HG03135 (cell line): Measurements from ENCODE around the gene SLC12A8.

Source experiments
- ATAC-seq: cut with Tn5 transposase; IDR thresholded peaks from one replicate; pipeline ENCODE4 v1.9.1; 2021; ENCODE audit warnings: mild to moderate bottlenecking, moderate library complexity; ENCODE audit not compliant: unreplicated experiment

The SLC12A8 gene

DNA sequence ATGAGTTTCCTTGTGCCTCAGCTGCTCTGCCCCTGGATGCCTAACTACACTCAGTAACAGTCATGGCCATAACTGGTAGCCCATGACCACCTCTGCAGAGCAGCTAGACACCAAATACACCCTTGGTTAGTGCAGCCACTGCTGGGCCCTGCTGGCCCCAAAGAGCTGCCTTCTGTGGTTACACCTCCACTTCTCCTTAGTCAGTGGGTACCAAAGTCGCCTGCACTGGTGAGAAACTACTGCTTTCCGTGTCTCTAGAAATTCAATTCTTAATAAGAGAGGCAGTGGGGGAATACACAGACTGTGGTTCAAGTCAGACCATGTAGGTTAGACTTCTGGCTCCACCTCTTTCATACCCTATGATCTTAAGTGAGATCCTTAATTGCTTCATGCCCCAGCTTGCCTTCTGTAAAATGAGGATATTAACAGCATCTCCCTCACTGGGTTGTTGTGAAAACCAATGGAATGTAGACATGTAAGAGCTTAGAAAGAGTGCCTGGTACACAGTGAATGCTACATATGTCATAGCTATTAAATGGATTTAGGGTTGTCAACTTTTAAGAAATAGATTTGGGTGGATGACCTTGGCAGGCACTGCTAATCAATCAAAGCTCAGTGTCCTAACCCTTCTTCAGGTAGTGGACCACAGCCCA lies 174.9 kb downstream of the SLC12A8 start:
- ATAC-seq = no peak

DNA sequence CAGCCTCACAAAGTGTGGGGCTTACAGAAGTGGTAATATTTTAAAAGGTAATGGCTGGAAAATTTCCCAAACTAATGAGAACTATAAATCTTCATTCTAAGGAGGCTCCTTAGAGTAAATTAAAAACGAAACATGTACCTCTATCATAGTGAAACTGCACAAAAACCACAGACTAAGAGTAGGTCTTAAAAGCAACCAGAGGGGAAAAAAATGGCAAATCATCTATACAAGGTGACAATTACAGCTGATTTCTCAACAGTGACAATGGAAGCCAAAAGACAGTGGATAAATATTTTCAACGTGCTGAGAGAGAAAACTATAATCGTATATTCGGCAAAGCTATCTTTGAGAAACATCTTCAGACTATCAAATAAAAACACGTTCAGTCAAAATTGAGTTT lies 177.3 kb downstream of the SLC12A8 start:
- no peak for ATAC-seq

DNA sequence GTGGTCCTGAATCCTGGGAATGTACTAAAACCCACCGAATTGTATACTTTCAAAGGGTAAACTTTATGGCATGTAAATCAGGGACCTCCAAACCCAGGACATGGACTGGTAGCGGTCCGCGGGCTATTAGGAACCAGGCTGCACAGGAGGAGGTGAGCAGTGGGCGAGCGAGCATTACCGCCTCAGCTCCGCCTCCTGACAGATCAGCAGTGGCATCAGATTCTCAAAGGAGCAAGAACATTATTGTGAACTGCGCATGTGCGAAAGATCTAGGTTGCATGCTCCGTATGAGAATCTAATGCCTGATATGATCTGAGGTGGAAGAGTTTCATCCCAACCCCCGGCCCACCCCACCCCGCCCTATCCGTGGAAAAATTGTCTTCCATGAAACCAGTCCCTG lies 178.9 kb downstream of the SLC12A8 start:
- ATAC-seq = no peak

DNA sequence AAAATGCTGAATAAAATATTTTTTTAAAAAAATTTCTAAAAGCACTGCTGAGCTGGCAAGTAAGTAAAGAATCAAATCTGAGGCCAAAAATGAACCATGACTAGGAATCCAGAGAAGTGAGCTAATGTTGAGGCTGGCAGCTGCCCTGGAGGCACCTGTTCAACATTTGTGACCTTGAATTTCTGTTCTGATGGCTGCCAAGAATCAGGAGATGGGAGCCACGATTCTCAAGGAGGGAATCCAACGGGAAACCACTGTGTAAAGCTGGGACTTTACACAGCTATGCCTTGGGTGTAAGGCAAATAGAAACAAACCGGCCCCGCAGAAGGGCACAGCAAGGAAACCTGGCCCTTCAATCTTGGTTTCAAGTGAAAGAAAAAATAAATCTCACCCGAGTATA lies 179.4 kb downstream of the SLC12A8 start:
- no peak for ATAC-seq

DNA sequence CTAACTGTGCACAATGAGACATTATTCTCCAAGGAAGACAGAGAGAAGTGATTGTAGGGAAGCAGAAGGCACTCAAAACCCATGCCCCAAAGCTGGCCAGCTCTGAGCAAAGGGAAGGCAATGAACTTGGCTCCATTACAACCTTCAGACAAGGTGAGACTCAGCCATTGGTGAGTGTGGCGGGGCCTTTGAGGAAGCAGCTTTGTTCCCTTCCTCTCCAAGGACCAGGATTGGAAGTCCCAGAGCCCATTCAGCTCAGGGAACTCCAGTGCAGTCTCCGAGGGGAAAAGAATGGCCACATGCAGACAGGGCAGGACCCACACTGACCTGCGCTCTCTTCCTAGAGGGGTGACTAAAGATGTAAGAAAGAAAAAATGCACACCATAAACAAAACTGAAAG lies 179.9 kb downstream of the SLC12A8 start:
- ATAC-seq = no peak
